Thymus (tissue), 11 donors: ENCODE measurements around the gene CSRNP3. TPM values are rescaled to one million over a fixed set of nuclear protein-coding genes. Genes with fewer than 3 reads are reported as not detected.

ENCODE experiments used
- DNase-seq, 9 donors: peaks; one replicate each; pipeline ENCODE4 v3.0.0-alpha.2; 2013; ENCODE audit warnings: low spot score in 9 of 9, low read depth in 6 of 9, missing footprints in 1 of 9
- H3K27ac ChIP-seq, 2 donors: one replicate each; pipeline ENCODE4 v1.5.1; 2013; ENCODE audit warnings: control low read depth in 1 of 2, low read depth in 1 of 2, low read length in 1 of 2, mild to moderate bottlenecking in 1 of 2, moderate library complexity in 1 of 2
- H3K27me3 ChIP-seq, 2 donors: one replicate each; pipeline ENCODE4 v1.5.1; 2013; ENCODE audit warnings: low read length in 1 of 2; ENCODE audit not compliant: control insufficient read depth in 2 of 2, insufficient read depth in 1 of 2
- H3K36me3 ChIP-seq, 2 donors: one replicate each; pipeline ENCODE4 v1.5.1; 2013; ENCODE audit warnings: low read length in 1 of 2, mild to moderate bottlenecking in 1 of 2, moderate library complexity in 1 of 2; ENCODE audit not compliant: control insufficient read depth in 2 of 2, insufficient read depth in 2 of 2
- H3K4me1 ChIP-seq, 2 donors: one replicate each; pipeline ENCODE4 v1.5.1; 2013; ENCODE audit warnings: low read length in 2 of 2; ENCODE audit not compliant: control insufficient read depth in 2 of 2, insufficient read depth in 2 of 2
- H3K4me3 ChIP-seq, 2 donors: one replicate each; pipeline ENCODE4 v1.5.1; 2013; ENCODE audit warnings: low read length in 2 of 2, control low read depth in 1 of 2, mild to moderate bottlenecking in 1 of 2
- H3K9me3 ChIP-seq, 2 donors: one replicate each; pipeline ENCODE4 v1.5.1; 2013; ENCODE audit warnings: low read length in 1 of 2, mild to moderate bottlenecking in 1 of 2; ENCODE audit not compliant: control insufficient read depth in 2 of 2, insufficient read depth in 1 of 2
- WGBS: extraction: QIAGEN DNeasy Blood & Tissue Kit; methylation state at CpG from one replicate; pipeline ENCODE4 v1.1.7; 2013; 5-methylcytosine and 5-hydroxymethylcytosine counted together
- polyA plus RNA-seq: library from polyadenylated mRNA; stranded (reverse); fragments of 200-250 nt; gene quantifications from one replicate; pipeline ENCODE4 v1.2.3, GENCODE V29; 2013
- total RNA-seq: library from RNA; stranded (reverse); fragments of 120-200 nt; gene quantifications from one replicate; pipeline ENCODE4 v1.2.4, GENCODE V29; 2013
- donor health status: healthy.

The CSRNP3 gene
- total and polyA plus RNA-seq, 2 donors, result 0.68 to 1.7 TPM

- H3K27me3 ChIP-seq, result no peaks in the 10 kb centered on the region
- DNase-seq, result no peak
- H3K27ac ChIP-seq, result no peak overlapping the region
- no peak overlapping the region for H3K4me3 ChIP-seq
- no peaks in the 10 kb centered on the region for H3K36me3 ChIP-seq
- WGBS, result 98% methylated on average over 1 of the region's 1 CpG
- H3K9me3 ChIP-seq, result no peaks in the 10 kb centered on the region
- no peaks in the 10 kb centered on the region for H3K4me1 ChIP-seq
Measured at GRCh38 chr2:165513479-165513878, 44.0 kb downstream of the CSRNP3 start.

GRCh38 chr2:165518611-165519010 is 49.1 kb downstream of the CSRNP3 start:
- Histone ChIP-seq H3K27ac (no peak overlapping the region), H3K9me3 (no peaks in the 10 kb centered on the region), H3K27me3 (no peaks in the 10 kb centered on the region), H3K4me1 (no peaks in the 10 kb centered on the region), H3K4me3 (no peak overlapping the region), H3K36me3 (no peaks in the 10 kb centered on the region)
- DNase-seq, result no peak

DNA sequence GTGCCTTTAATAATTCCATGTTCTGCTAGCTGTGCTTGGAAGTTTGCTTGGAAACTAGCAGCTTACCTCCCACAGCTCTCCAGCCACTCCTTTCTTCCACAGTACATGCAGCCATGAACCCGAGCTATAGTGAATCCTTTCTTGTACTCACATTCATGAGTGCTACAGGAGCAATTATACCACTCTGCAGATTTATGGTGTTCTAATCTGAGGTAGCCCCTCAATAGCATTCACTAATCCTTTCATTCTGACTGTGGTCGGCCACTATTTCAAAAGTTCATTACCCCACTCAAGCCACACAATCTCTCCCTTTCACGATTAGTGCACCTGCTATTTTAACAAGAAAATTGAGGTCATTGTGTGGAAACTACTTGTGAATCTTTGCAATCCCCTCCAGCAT is 53.2 kb downstream of the CSRNP3 start:
- Histone ChIP-seq H3K9me3 (no peaks in the 10 kb centered on the region), H3K4me3 (no peak overlapping the region), H3K27me3 (no peaks in the 10 kb centered on the region), H3K36me3 (no peaks in the 10 kb centered on the region), H3K27ac (no peak overlapping the region), H3K4me1 (no peaks in the 10 kb centered on the region)
- DNase-seq, result no peak
- 95% methylated on average over 3 of the region's 3 CpGs for WGBS

- no peak for DNase-seq
- Histone ChIP-seq H3K9me3 (peaks cover 0 to 5% of the 10 kb centered on the region in 2 donors), H3K4me3 (no peak overlapping the region), H3K36me3 (no peaks in the 10 kb centered on the region), H3K27ac (no peak overlapping the region), H3K4me1 (no peaks in the 10 kb centered on the region), H3K27me3 (no peaks in the 10 kb centered on the region)
- WGBS, result 86% methylated on average over 1 of the region's 1 CpG
Measured at GRCh38 chr2:165524720-165525119, 55.2 kb downstream of the CSRNP3 start.

DNA sequence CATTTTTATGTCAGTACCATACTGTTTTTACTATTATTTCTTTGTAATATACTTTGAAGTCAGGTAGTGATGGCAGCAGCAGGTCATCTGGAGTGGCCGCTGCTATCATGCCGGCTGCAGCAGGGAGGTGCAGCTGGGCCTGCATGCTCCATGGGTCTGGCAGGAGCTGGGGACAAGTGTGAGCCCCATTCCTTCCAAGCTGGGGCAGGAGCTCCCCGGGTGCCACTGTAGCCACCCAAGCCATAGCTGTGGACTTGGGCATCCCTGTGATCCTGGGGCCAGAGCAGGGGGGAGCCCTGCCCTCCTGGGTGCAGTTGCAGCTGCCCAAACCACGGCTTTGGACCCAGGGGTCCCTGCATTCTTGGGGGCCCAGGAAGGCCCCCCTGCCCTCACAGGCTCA is 59.2 kb downstream of the CSRNP3 start:
- no peaks in the 10 kb centered on the region for H3K27me3 ChIP-seq
- H3K9me3 ChIP-seq, result peaks cover 0 to 5% of the 10 kb centered on the region in 2 donors
- H3K4me1 ChIP-seq, result no peaks in the 10 kb centered on the region
- WGBS, result 97% methylated on average over 4 of the region's 4 CpGs
- H3K27ac ChIP-seq, result no peak overlapping the region
- no peaks in the 10 kb centered on the region for H3K36me3 ChIP-seq
- DNase-seq, result no peak
- no peak overlapping the region for H3K4me3 ChIP-seq

- peaks cover 0 to 5% of the 10 kb centered on the region in 2 donors for H3K9me3 ChIP-seq
- no peak overlapping the region for H3K27ac ChIP-seq
- H3K4me3 ChIP-seq, result no peak overlapping the region
- H3K4me1 ChIP-seq, result no peaks in the 10 kb centered on the region
- no peaks in the 10 kb centered on the region for H3K36me3 ChIP-seq
- DNase-seq, result no peak
- 88% methylated on average over 3 of the region's 3 CpGs for WGBS
- no peaks in the 10 kb centered on the region for H3K27me3 ChIP-seq
Measured at GRCh38 chr2:165529130-165529529, 59.6 kb downstream of the CSRNP3 start.

GRCh38 chr2:165533331-165533730 is 63.8 kb downstream of the CSRNP3 start:
- no peak overlapping the region for H3K27ac ChIP-seq
- H3K9me3 ChIP-seq, result peaks cover 0 to 5% of the 10 kb centered on the region in 2 donors
- no peaks in the 10 kb centered on the region for H3K27me3 ChIP-seq
- DNase-seq, result no peak
- WGBS, result 93% methylated on average over 1 of the region's 1 CpG
- H3K36me3 ChIP-seq, result no peaks in the 10 kb centered on the region
- H3K4me3 ChIP-seq, result no peak overlapping the region
- no peaks in the 10 kb centered on the region for H3K4me1 ChIP-seq

- 96% methylated on average over 2 of the region's 2 CpGs for WGBS
- Histone ChIP-seq H3K36me3 (no peaks in the 10 kb centered on the region), H3K27ac (no peak overlapping the region), H3K27me3 (no peaks in the 10 kb centered on the region), H3K9me3 (no peaks in the 10 kb centered on the region), H3K4me3 (no peak overlapping the region), H3K4me1 (no peaks in the 10 kb centered on the region)
- DNase-seq, result no peak
Measured at GRCh38 chr2:165535471-165535870, 66.0 kb downstream of the CSRNP3 start.

- no peak overlapping the region for H3K27ac ChIP-seq
- DNase-seq, result no peak
- no peaks in the 10 kb centered on the region for H3K4me1 ChIP-seq
- no peaks in the 10 kb centered on the region for H3K9me3 ChIP-seq
- WGBS, result 64% methylated on average over 3 of the region's 3 CpGs
- H3K4me3 ChIP-seq, result no peak overlapping the region
- H3K27me3 ChIP-seq, result no peaks in the 10 kb centered on the region
- H3K36me3 ChIP-seq, result no peaks in the 10 kb centered on the region
Measured at GRCh38 chr2:165536851-165537499, 67.5 kb downstream of the CSRNP3 start.

GRCh38 chr2:165539985-165540384 is 70.5 kb downstream of the CSRNP3 start:
- Histone ChIP-seq H3K27me3 (no peaks in the 10 kb centered on the region), H3K36me3 (no peaks in the 10 kb centered on the region), H3K9me3 (no peaks in the 10 kb centered on the region), H3K27ac (no peak overlapping the region), H3K4me3 (no peak overlapping the region), H3K4me1 (no peaks in the 10 kb centered on the region)
- DNase-seq, result no peak
